Kidney (tissue), 14 donors: Measurements from ENCODE around the gene KCNJ2. TPM values are rescaled to one million over a fixed set of nuclear protein-coding genes. Genes with fewer than 3 reads are reported as not detected.
A peak's percentile ranks its signal among the peaks of the same experiment; 100 is the strongest.

Source experiments
- DNase-seq, 5 donors: peaks; one replicate each; pipeline ENCODE4 v3.0.0-alpha.2; 2013 to 2020
- FAIRE-seq: peaks from 2 replicates; lab custom pipeline; 2012; peaks lifted over from hg19 to GRCh38; lab: Jason Lieb, UNC
- H3K27ac ChIP-seq, 2 donors: one replicate each; pipeline ENCODE4 v1.7.0; 2013; ENCODE audit warnings: low read depth in 2 of 2, low read length in 2 of 2, inconsistent platforms in 1 of 2
- H3K27me3 ChIP-seq: one replicate; pipeline ENCODE4 v1.7.1; 2013; ENCODE audit warnings: low read length, inconsistent platforms; ENCODE audit not compliant: control insufficient read depth, insufficient read depth
- H3K36me3 ChIP-seq, 3 donors: one replicate each; pipeline versions ENCODE4 v1.7.0 to v1.7.1; 2013; ENCODE audit warnings: low read length in 3 of 3, control low read depth in 1 of 3, inconsistent platforms in 1 of 3; ENCODE audit not compliant: insufficient read depth in 3 of 3, control insufficient read depth in 2 of 3
- H3K4me1 ChIP-seq, 3 donors: one replicate each; pipeline versions ENCODE4 v1.7.0 to v1.7.1; 2013; ENCODE audit warnings: low read length in 3 of 3, inconsistent platforms in 1 of 3, low read depth in 1 of 3; ENCODE audit not compliant: control insufficient read depth in 2 of 3, insufficient read depth in 2 of 3
- H3K4me3 ChIP-seq, 3 donors: one replicate each; pipeline versions ENCODE4 v1.7.0 to v1.8.1; 2013; ENCODE audit warnings: low read length in 3 of 3, control low read depth in 1 of 3, inconsistent platforms in 1 of 3
- H3K9ac ChIP-seq, 3 donors: one replicate each; pipeline versions ENCODE4 v1.7.0 to v1.7.1; 2013; ENCODE audit warnings: low read length in 3 of 3, control low read depth in 1 of 3, inconsistent platforms in 1 of 3
- H3K9me3 ChIP-seq, 3 donors: one replicate each; pipeline versions ENCODE4 v1.7.0 to v1.7.1; 2013; ENCODE audit warnings: low read length in 3 of 3, control low read depth in 1 of 3, inconsistent platforms in 1 of 3; ENCODE audit not compliant: control insufficient read depth in 2 of 3, insufficient read depth in 1 of 3
- intact Hi-C: fragments of 100-400 bp; cut with DNase I; formaldehyde crosslinking; loops from one replicate; pipeline ENCODE4 v1.11.1; 2022
- polyA plus RNA-seq: library from polyadenylated mRNA; stranded (reverse); fragments of 350-450 nt; fragmentation: Illumina TruSeq; extraction: RNeasy Lipid Tissue Mini Kit (QIAGEN cat#74804); gene quantifications from one replicate; pipeline ENCODE4 v1.2.3, GENCODE V29; 2014; ENCODE audit warnings: low read depth, low replicate concordance; ENCODE audit not compliant: insufficient read depth
- total RNA-seq: library from RNA; stranded (reverse); fragmentation: NEBNext Ultra II Directional; extraction: Animal tissue kit (Norgen Biotek cat#: 25700); gene quantifications from one replicate; pipeline ENCODE4 v1.2.1, GENCODE V29; 2021
- TF ChIP-seq, protein P1 (sequence below): IDR thresholded peaks from 3 replicates; pipeline ENCODE4 v1.5.1; 2012; ENCODE audit warnings: mild to moderate bottlenecking, moderate library complexity, borderline replicate concordance; ENCODE audit not compliant: insufficient read depth; ENCODE audit errors: extremely low read depth
- donor health status: control.
- donor health status: control.
- donor health status: control.
- donor health status: control.
- donor health status: control.
- donor health status: DM: yes; HTN: yes; CAD: no.
- donor health status: Normal renal cell carcinoma (clear cell type).

Gene KCNJ2
- total and polyA plus RNA-seq, 2 donors from 2014 or later, result 0.71 to 4.4 TPM

DNA sequence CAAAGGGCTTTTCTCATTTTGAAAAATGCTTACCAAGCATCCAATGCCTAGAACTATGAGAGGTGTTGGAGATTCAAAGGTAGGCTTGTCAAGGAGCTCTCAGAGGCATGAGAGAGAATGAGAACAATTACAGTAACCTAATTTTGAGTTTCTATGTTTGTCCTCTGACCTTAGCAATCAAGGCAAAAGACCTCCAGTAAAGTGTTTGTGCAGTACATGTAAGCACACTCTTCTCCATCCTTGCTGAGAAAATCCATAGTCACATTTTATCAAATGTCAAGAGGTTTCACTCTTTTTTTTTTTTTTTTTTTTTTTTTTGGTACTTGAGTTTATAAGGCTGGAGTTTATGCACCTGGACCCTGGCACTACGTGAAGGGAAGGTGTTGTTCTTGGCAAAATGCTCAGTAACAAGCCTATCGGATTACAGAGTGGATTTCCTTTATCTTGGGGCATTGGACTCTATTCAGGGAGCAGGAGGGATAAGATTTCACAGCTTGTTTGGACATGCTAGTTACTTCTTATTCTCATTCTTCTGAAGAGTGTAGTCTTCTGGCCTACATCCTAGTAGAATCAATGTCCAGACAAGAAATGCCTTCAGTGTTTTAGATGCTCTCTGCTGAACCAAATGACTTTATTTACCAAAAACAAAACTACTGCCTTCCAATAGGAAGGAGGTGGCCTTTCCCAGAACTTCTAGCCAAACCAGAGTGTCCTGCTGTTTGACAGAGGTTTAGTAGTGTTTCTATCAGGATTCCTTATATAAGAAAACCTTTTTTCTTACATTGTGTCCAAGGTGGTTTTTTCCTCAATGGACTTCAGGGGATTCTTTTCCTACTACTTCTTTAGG lies 21.9 kb downstream of the KCNJ2 start:
- Histone ChIP-seq H3K9me3 (no peaks in the 10 kb centered on the region), H3K27ac (no peak overlapping the region), H3K4me1 (no peaks in the 10 kb centered on the region), H3K9ac (no peak overlapping the region), H3K27me3 (no peaks in the 10 kb centered on the region), H3K36me3 (no peaks in the 10 kb centered on the region), H3K4me3 (no peak overlapping the region)
- intact Hi-C loops, result no loop called here
- FAIRE-seq, result no peak
- TF ChIP-seq, protein P1, sequence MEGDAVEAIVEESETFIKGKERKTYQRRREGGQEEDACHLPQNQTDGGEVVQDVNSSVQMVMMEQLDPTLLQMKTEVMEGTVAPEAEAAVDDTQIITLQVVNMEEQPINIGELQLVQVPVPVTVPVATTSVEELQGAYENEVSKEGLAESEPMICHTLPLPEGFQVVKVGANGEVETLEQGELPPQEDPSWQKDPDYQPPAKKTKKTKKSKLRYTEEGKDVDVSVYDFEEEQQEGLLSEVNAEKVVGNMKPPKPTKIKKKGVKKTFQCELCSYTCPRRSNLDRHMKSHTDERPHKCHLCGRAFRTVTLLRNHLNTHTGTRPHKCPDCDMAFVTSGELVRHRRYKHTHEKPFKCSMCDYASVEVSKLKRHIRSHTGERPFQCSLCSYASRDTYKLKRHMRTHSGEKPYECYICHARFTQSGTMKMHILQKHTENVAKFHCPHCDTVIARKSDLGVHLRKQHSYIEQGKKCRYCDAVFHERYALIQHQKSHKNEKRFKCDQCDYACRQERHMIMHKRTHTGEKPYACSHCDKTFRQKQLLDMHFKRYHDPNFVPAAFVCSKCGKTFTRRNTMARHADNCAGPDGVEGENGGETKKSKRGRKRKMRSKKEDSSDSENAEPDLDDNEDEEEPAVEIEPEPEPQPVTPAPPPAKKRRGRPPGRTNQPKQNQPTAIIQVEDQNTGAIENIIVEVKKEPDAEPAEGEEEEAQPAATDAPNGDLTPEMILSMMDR, result no peak
- peak in 2 of 5 donors; percentile 19 for DNase-seq

DNA sequence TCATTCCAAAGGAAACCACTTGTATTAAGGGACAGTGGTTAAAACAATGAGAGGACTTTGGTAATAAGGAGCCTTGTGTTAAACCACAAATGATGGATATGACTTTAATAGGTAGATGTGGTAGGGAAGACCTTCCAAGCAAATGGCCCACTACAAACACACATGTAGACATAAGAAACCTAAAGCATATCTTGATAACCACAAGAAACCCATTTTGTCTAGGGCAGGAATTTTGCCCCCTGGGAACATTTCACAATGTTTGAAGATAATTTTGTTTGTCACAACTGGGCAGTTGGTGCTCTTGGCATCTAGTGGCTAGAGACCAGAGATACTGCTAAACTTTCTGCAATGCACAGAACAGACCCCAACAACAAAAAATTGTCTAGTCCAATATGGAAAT lies 25.8 kb downstream of the KCNJ2 start:
- intact Hi-C loops, result no loop called here
- Histone ChIP-seq H3K4me3 (no peak overlapping the region), H3K9ac (no peak overlapping the region), H3K27ac (no peak overlapping the region), H3K27me3 (no peaks in the 10 kb centered on the region), H3K4me1 (no peaks in the 10 kb centered on the region), H3K9me3 (peaks cover 0 to 2% (median 0%) of the 10 kb centered on the region in 3 donors), H3K36me3 (no peaks in the 10 kb centered on the region)
- TF ChIP-seq, protein P1, result no peak
- DNase-seq (no peak), FAIRE-seq (no peak)

DNA sequence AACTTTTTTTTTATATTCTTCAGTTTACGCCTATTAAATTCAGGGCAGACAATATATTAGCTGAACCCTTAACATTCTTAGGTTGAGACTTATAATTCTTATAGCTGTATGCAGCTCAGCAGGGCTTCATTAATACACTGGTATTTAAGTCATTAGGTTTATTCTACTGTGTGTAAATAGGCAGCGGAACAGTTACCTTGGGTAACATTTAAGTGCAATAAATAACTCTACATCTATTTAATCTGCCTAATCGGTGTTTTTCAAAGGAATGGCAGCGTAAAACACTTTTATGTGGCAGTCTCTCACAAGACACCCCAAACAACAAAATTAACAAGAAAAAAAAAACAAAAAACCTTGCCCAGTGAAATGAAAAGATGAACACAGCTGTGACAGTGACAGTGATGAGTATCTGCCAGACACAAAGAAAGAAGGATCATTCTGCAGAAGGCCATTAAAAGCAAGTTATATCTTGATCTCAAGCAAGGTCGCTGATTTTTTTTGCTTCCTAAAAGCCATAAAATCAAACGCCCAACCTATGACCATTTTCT lies 32.6 kb downstream of the KCNJ2 start:
- no peak overlapping the region for H3K4me3 ChIP-seq
- no peaks in the 10 kb centered on the region for H3K4me1 ChIP-seq
- no peaks in the 10 kb centered on the region for H3K36me3 ChIP-seq
- TF ChIP-seq, protein P1, result no peak
- no peaks in the 10 kb centered on the region for H3K27me3 ChIP-seq
- DNase-seq, result peak in 2 of 5 donors; percentile 32 to 43
- no peak overlapping the region for H3K27ac ChIP-seq
- H3K9me3 ChIP-seq, result peaks cover 0 to 2% (median 0%) of the 10 kb centered on the region in 3 donors
- FAIRE-seq, result no peak
- H3K9ac ChIP-seq, result no peak overlapping the region
- intact Hi-C loops, result no loop called here
